H1 (cell line): ENCODE measurements around the gene PRICKLE2. TPM values are rescaled to one million over a fixed set of nuclear protein-coding genes. Genes with fewer than 3 reads are reported as not detected.

Source experiments
- CTCF ChIA-PET: fragments of 300-600 bp; sonication (Branson Sonifier 250); formaldehyde crosslinking; loops from one replicate; lab custom pipeline; 2021; ENCODE audit not compliant: partially characterized antibody; lab: Charles Lee
- POLR2A ChIA-PET: fragments of 300-600 bp; sonication (Branson Sonifier 250); formaldehyde crosslinking; loops from one replicate; lab custom pipeline; 2021; ENCODE audit warnings: inconsistent platforms; ENCODE audit not compliant: partially characterized antibody; lab: Charles Lee
- DNase-seq, 2 experiments: peaks; one replicate each; pipeline versions ENCODE4 v3.0.0 to v3.0.0-alpha.2; 2010 to 2022; ENCODE audit warnings: low spot score in 2 of 2, low read depth in 1 of 2, mixed read lengths in 1 of 2
- FAIRE-seq: peaks from 2 replicates; lab custom pipeline; 2011; peaks lifted over from hg19 to GRCh38; lab: Jason Lieb, UNC
- H2AFZ ChIP-seq: 2 replicates; pipeline ENCODE4 v1.8.1; 2012; ENCODE audit warnings: low read length, inconsistent platforms
- H2AK5ac ChIP-seq: 2 replicates; pipeline ENCODE4 v1.6.1; 2013; ENCODE audit warnings: low read depth, low read length
- H2BK120ac ChIP-seq: replicated peaks from 2 replicates; pipeline ENCODE3; 2013; ENCODE audit warnings: low read depth, low read length, inconsistent platforms
- H2BK12ac ChIP-seq: 2 replicates; pipeline ENCODE4 v1.6.1; 2013; ENCODE audit warnings: low read depth, low read length
- H2BK15ac ChIP-seq: 2 replicates; pipeline ENCODE4 v1.6.1; 2013; ENCODE audit warnings: low read length
- H2BK20ac ChIP-seq: 2 replicates; pipeline ENCODE4 v1.6.1; 2013; ENCODE audit warnings: low read length
- H2BK5ac ChIP-seq: 2 replicates; pipeline ENCODE4 v1.6.1; 2013; ENCODE audit warnings: low read depth, low read length
- H3K14ac ChIP-seq: 2 replicates; pipeline ENCODE4 v1.6.1; 2013; ENCODE audit warnings: inconsistent platforms; ENCODE audit not compliant: insufficient read length
- H3K18ac ChIP-seq: 2 replicates; pipeline ENCODE4 v1.6.1; 2013; ENCODE audit warnings: low read length; ENCODE audit errors: extremely low read depth
- H3K23ac ChIP-seq: 2 replicates; pipeline ENCODE4 v1.6.1; 2013; ENCODE audit warnings: inconsistent platforms; ENCODE audit not compliant: insufficient read length
- H3K23me2 ChIP-seq: 2 replicates; pipeline ENCODE4 v1.6.1; 2013; ENCODE audit warnings: low read depth, low read length
- H3K27ac ChIP-seq: 2 replicates; pipeline ENCODE4 v1.6.1; 2011; ENCODE audit warnings: low read depth, low read length, inconsistent platforms
- H3K27me3 ChIP-seq, 4 experiments: replicated peaks in 1 of 4; 1 replicate in 1 of 4; 2 replicates in 3 of 4; pipeline versions ENCODE4 v1.6.1 to v1.8.1; 2011 to 2013; ENCODE audit warnings: low read length in 3 of 4, mild to moderate bottlenecking in 3 of 4, inconsistent platforms in 2 of 4, mixed read lengths in 2 of 4, moderate library complexity in 1 of 4; ENCODE audit not compliant: control insufficient read depth in 3 of 4, insufficient read depth in 3 of 4; ENCODE audit errors: extremely low read depth in 1 of 4
- H3K36me3 ChIP-seq, 4 experiments: 2 replicates each; pipeline versions ENCODE4 v1.6.1 to v1.8.1; 2011 to 2013; ENCODE audit warnings: mild to moderate bottlenecking in 4 of 4, low read length in 3 of 4, moderate library complexity in 2 of 4, control low read depth in 1 of 4, inconsistent platforms in 1 of 4; ENCODE audit not compliant: insufficient read depth in 4 of 4, control insufficient read depth in 2 of 4
- H3K4ac ChIP-seq: replicated peaks from 2 replicates; pipeline ENCODE3; 2013; ENCODE audit warnings: low read length, low read depth, mixed read lengths, inconsistent platforms; ENCODE audit not compliant: insufficient read length
- H3K4me1 ChIP-seq, 4 experiments: replicated peaks in 1 of 4; 1 replicate in 1 of 4; 2 replicates in 3 of 4; pipeline versions ENCODE4 v1.6.1 to v1.8.1; 2011 to 2013; ENCODE audit warnings: low read length in 3 of 4, inconsistent platforms in 2 of 4, mixed read lengths in 1 of 4; ENCODE audit not compliant: insufficient read depth in 4 of 4, control insufficient read depth in 3 of 4
- H3K4me2 ChIP-seq, 2 experiments: 2 replicates each; pipeline versions ENCODE4 v1.6.1 to v1.8.1; 2011 to 2013; ENCODE audit warnings: low read depth in 2 of 2, low read length in 2 of 2, control low read depth in 1 of 2, inconsistent platforms in 1 of 2, mild to moderate bottlenecking in 1 of 2; ENCODE audit not compliant: insufficient read depth in 1 of 2
- H3K4me3 ChIP-seq, 4 experiments: fragments of 200-600, 300-600 bp in 1 of 4; sonication (generic), shearing (Covaris generic), sonication (Bioruptor Twin) in 1 of 4; 2 replicates each; pipeline versions ENCODE4 v1.5.1 to v1.8.1; 2011 to 2016; ENCODE audit warnings: low read length in 4 of 4, low read depth in 3 of 4, control low read depth in 2 of 4, inconsistent platforms in 2 of 4, mild to moderate bottlenecking in 2 of 4, mixed read lengths in 1 of 4, moderate library complexity in 1 of 4; ENCODE audit not compliant: insufficient read depth in 2 of 4; ENCODE audit errors: extremely low read depth in 1 of 4
- H3K56ac ChIP-seq: replicated peaks from 2 replicates; pipeline ENCODE3; 2013; ENCODE audit warnings: low read depth, mild to moderate bottlenecking, mixed read lengths, low read length, inconsistent platforms; ENCODE audit not compliant: insufficient read length
- H3K79me1 ChIP-seq: 2 replicates; pipeline ENCODE4 v1.6.1; 2013; ENCODE audit warnings: low read depth, low read length, control low read depth
- H3K79me2 ChIP-seq, 2 experiments: 2 replicates each; pipeline versions ENCODE4 v1.6.1 to v1.8.1; 2012 to 2013; ENCODE audit warnings: low read length in 2 of 2, mild to moderate bottlenecking in 2 of 2, inconsistent platforms in 1 of 2; ENCODE audit not compliant: insufficient read depth in 2 of 2, control insufficient read depth in 1 of 2
- H3K9ac ChIP-seq, 4 experiments: replicated peaks in 1 of 4; 1 replicate in 1 of 4; 2 replicates in 3 of 4; pipeline versions ENCODE4 v1.6.1 to v1.8.1; 2011 to 2013; ENCODE audit warnings: low read depth in 3 of 4, low read length in 3 of 4, control low read depth in 2 of 4, mild to moderate bottlenecking in 2 of 4, moderate library complexity in 2 of 4, inconsistent platforms in 1 of 4; ENCODE audit errors: extremely low read depth in 1 of 4
- H3K9me3 ChIP-seq, 2 experiments: 2 replicates each; pipeline versions ENCODE4 v1.6.1 to v1.8.1; 2012 to 2013; ENCODE audit warnings: mild to moderate bottlenecking in 2 of 2, moderate library complexity in 2 of 2, control low read depth in 1 of 2, inconsistent platforms in 1 of 2, low read depth in 1 of 2, low read length in 1 of 2, mixed read lengths in 1 of 2; ENCODE audit not compliant: insufficient read depth in 2 of 2
- H4K20me1 ChIP-seq, 2 experiments: replicated peaks in 1 of 2; 2 replicates each; pipeline versions ENCODE3 to v1.8.1; 2011 to 2013; ENCODE audit warnings: inconsistent platforms in 2 of 2, low read length in 2 of 2, mild to moderate bottlenecking in 1 of 2; ENCODE audit not compliant: insufficient read depth in 2 of 2, control insufficient read depth in 1 of 2
- H4K5ac ChIP-seq: 2 replicates; pipeline ENCODE4 v1.6.1; 2013; ENCODE audit warnings: low read length, low read depth, mixed read lengths, inconsistent platforms; ENCODE audit not compliant: insufficient read length
- H4K8ac ChIP-seq: 2 replicates; pipeline ENCODE4 v1.8.0; 2013; ENCODE audit warnings: mild to moderate bottlenecking, moderate library complexity, low read length, inconsistent platforms; ENCODE audit not compliant: insufficient read depth; ENCODE audit errors: extremely low read depth
- H4K91ac ChIP-seq: replicated peaks from 2 replicates; pipeline ENCODE3; 2013; ENCODE audit warnings: low read length, mixed read lengths, inconsistent platforms; ENCODE audit not compliant: insufficient read length
- BRCA1 ChIP-seq: IDR thresholded peaks from 2 replicates; pipeline ENCODE4 v1.6.1; 2012; ENCODE audit warnings: low read depth, low read length, improper control_type of control experiment
- CHD1 ChIP-seq: IDR thresholded peaks from 2 replicates; pipeline ENCODE4 v1.6.1; 2012; ENCODE audit warnings: low read depth, low read length, improper control_type of control experiment
- GABPA ChIP-seq: IDR thresholded peaks from 2 replicates; pipeline ENCODE4 v1.6.1; 2011; ENCODE audit warnings: mild to moderate bottlenecking, low read length, moderate library complexity, borderline replicate concordance; ENCODE audit not compliant: insufficient read depth
- HDAC2 ChIP-seq, 2 experiments: fragments of 300-600 bp in 1 of 2; sonication (generic) in 1 of 2; IDR thresholded peaks; 2 replicates each; pipeline ENCODE4 v1.6.1; 2011 to 2012; ENCODE audit warnings: low read depth in 2 of 2, low read length in 2 of 2, mild to moderate bottlenecking in 2 of 2, moderate library complexity in 2 of 2, borderline replicate concordance in 1 of 2, inconsistent platforms in 1 of 2
- MAX ChIP-seq: IDR thresholded peaks from 2 replicates; pipeline ENCODE4 v1.6.1; 2012; ENCODE audit warnings: inconsistent platforms
- NANOG ChIP-seq: IDR thresholded peaks from 2 replicates; pipeline ENCODE4 v1.6.1; 2011; ENCODE audit warnings: low read length, low read depth, mild to moderate bottlenecking, inconsistent platforms; ENCODE audit not compliant: insufficient read depth, poor library complexity, severe bottlenecking
- PHF8 ChIP-seq: fragments of 200-600 bp; sonication (generic); conservative IDR thresholded peaks from 2 replicates; pipeline ENCODE4 v1.7.1; 2012; ENCODE audit warnings: low read depth, mild to moderate bottlenecking, inconsistent platforms, low read length, moderate library complexity
- POLR2AphosphoS5 ChIP-seq: IDR thresholded peaks from 2 replicates; pipeline ENCODE4 v1.6.1; 2011; ENCODE audit warnings: low read depth, low read length
- POU5F1 ChIP-seq: IDR thresholded peaks from 2 replicates; pipeline ENCODE4 v1.6.1; 2011; ENCODE audit warnings: low read depth, mild to moderate bottlenecking, low read length, moderate library complexity
- RBBP5 ChIP-seq: IDR thresholded peaks from 2 replicates; pipeline ENCODE4 v1.7.1; 2012; ENCODE audit warnings: low read depth, mild to moderate bottlenecking, inconsistent platforms, low read length, moderate library complexity, borderline replicate concordance
- SIN3A ChIP-seq, 2 experiments: IDR thresholded peaks in 1 of 2; conservative IDR thresholded peaks in 1 of 2; 2 replicates each; pipeline ENCODE4 v1.6.1; 2011 to 2012; ENCODE audit warnings: low read length in 2 of 2, improper control_type of control experiment in 1 of 2, low read depth in 1 of 2, mild to moderate bottlenecking in 1 of 2
- SP2 ChIP-seq: IDR thresholded peaks from 2 replicates; pipeline ENCODE4 v1.6.1; 2012; ENCODE audit warnings: mild to moderate bottlenecking, low read length, inconsistent platforms
- SP4 ChIP-seq: IDR thresholded peaks from 2 replicates; pipeline ENCODE4 v1.6.1; 2012; ENCODE audit warnings: low read length, inconsistent platforms
- SUZ12 ChIP-seq: fragments of 200-600 bp; sonication (generic); IDR thresholded peaks from 2 replicates; pipeline ENCODE4 v1.6.1; 2012; ENCODE audit warnings: mild to moderate bottlenecking, inconsistent platforms, low read length, moderate library complexity, mixed read lengths
- TBP ChIP-seq: IDR thresholded peaks from 2 replicates; pipeline ENCODE4 v1.6.1; 2011; ENCODE audit warnings: low read depth, low read length, improper control_type of control experiment
- WGBS, 2 experiments: shearing (Covaris generic) in 1 of 2; methylation state at CpG; one replicate each; pipeline versions ENCODE4 v1.1.6 to v1.1.7; 2013 to 2015; ENCODE audit warnings: low lambda C conversion rate in 2 of 2, mixed read lengths in 2 of 2, inconsistent platforms in 1 of 2, low coverage in 1 of 2, missing lambda C conversion rate in 1 of 2; ENCODE audit not compliant: insufficient replicate concordance in 2 of 2, insufficient coverage in 1 of 2, insufficient read length in 1 of 2; ENCODE audit errors: extremely low coverage in 1 of 2, missing lambda C conversion rate in 1 of 2; 5-methylcytosine and 5-hydroxymethylcytosine counted together
- polyA plus RNA-seq, 7 experiments: library from polyadenylated mRNA; depleted of rRNA in 3 of 7; stranded (reverse) in 5 of 7; unstranded in 2 of 7; fragments of >200 nt in 5 of 7; fragments of 200-250 nt in 2 of 7; gene quantifications; 1 replicate in 5 of 7; 2 replicates in 1 of 7; 4 replicates in 1 of 7; pipeline versions ENCODE4 v1.2.1 to v1.2.3, GENCODE V29; 2011 to 2013; ENCODE audit warnings: missing spikeins in 2 of 7, mixed read lengths in 2 of 7
- total RNA-seq: library from RNA; stranded (reverse); fragmentation: NEBNext Ultra II Directional; extraction: Animal tissue kit (Norgen Biotek cat#: 25700); gene quantifications from 2 replicates; pipeline ENCODE4 v1.2.1, GENCODE V29; 2021

PRICKLE2 gene
- total and polyA plus RNA-seq, 2 of the 8 experiments (the other 6 are each of a cell fraction or from before 2014, with no cell fraction given) = 2.9 to 8.0 TPM

- Histone ChIP-seq H3K56ac (no peak overlapping the region), H3K36me3 (no peaks in the 10 kb centered on the region), H2BK12ac (no peak overlapping the region), H3K27me3 (no peaks in the 10 kb centered on the region), H3K18ac (no peak overlapping the region), H3K27ac (no peak overlapping the region), H3K4me2 (no peak overlapping the region), H3K9me3 (no peaks in the 10 kb centered on the region), H2BK120ac (no peak overlapping the region), H2AFZ (no peak overlapping the region), H3K4ac (no peak overlapping the region), H3K4me1 (no peaks in the 10 kb centered on the region), H4K5ac (no peak overlapping the region), H4K20me1 (no peaks in the 10 kb centered on the region), H3K9ac (no peak overlapping the region), H4K8ac (no peak overlapping the region), H2AK5ac (no peak overlapping the region), H2BK5ac (no peak overlapping the region), H3K79me2 (no peaks in the 10 kb centered on the region), H3K23ac (no peak overlapping the region), H3K4me3 (no peak overlapping the region), H2BK15ac (no peak overlapping the region), H3K23me2 (no peaks in the 10 kb centered on the region), H3K79me1 (no peaks in the 10 kb centered on the region), H3K14ac (no peak overlapping the region), H2BK20ac (no peak overlapping the region), H4K91ac (no peak overlapping the region)
- 89% methylated on average over 6 of the region's 6 CpGs; no CpG with 5 or more reads in 1 of the 2 experiments for WGBS, 2 experiments
- ChIA-PET POLR2A (no interaction called here), CTCF (interaction anchor here (1.1 to 1.8 kb wide), 2 partner anchors 51 to 224 kb away, joined by 3 to 4 read pairs; partner anchors contain the start of gene PRICKLE2)
- no peak for DNase-seq
- no peak for FAIRE-seq
- TF ChIP-seq TBP (no peak), POU5F1 (no peak), SUZ12 (no peak), GABPA (no peak), PHF8 (no peak), SP4 (no peak), POLR2AphosphoS5 (no peak), BRCA1 (no peak), HDAC2 (IDR thresholded peaks at IDR 0.05; ENCODE audit: borderline replicate concordance in 1 of 2, low read depth in 2 of 2, low read length in 2 of 2) (no peak), MAX (no peak), SP2 (no peak), CHD1 (no peak), RBBP5 (no peak), NANOG (no peak), SIN3A (conservative IDR thresholded peaks at IDR 0.05 in 1 of 2, IDR thresholded peaks at IDR 0.05 in 1 of 2; ENCODE audit: low read depth in 1 of 2, low read length in 2 of 2) (no peak)
Measured at GRCh38 chr3:64174328-64174727, 50.9 kb downstream of the PRICKLE2 start.
